B cell (primary cell): Measurements from ENCODE around the gene SMIM36.

Experiments used
- EZH2 ChIP-seq: IDR thresholded peaks from 2 replicates; pipeline ENCODE4 v1.6.1; 2012; ENCODE audit warnings: borderline replicate concordance, low read depth, mild to moderate bottlenecking, moderate library complexity, low read length; ENCODE audit not compliant: insufficient read depth, poor library complexity, severe bottlenecking
- TF ChIP-seq, protein P1 (sequence below): fragments of 200-600 bp; IDR thresholded peaks from one replicate; pipeline ENCODE4 v1.8.0; 2022; ENCODE audit warnings: antibody characterized with exemption, mild to moderate bottlenecking

GRCh38 chr17:55555772-55556171 is 44.5 kb upstream of the SMIM36 start:
- TF ChIP-seq, protein P1, sequence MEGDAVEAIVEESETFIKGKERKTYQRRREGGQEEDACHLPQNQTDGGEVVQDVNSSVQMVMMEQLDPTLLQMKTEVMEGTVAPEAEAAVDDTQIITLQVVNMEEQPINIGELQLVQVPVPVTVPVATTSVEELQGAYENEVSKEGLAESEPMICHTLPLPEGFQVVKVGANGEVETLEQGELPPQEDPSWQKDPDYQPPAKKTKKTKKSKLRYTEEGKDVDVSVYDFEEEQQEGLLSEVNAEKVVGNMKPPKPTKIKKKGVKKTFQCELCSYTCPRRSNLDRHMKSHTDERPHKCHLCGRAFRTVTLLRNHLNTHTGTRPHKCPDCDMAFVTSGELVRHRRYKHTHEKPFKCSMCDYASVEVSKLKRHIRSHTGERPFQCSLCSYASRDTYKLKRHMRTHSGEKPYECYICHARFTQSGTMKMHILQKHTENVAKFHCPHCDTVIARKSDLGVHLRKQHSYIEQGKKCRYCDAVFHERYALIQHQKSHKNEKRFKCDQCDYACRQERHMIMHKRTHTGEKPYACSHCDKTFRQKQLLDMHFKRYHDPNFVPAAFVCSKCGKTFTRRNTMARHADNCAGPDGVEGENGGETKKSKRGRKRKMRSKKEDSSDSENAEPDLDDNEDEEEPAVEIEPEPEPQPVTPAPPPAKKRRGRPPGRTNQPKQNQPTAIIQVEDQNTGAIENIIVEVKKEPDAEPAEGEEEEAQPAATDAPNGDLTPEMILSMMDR = no peak
- no peak for TF ChIP-seq EZH2
